T47D (cell line): Measurements from ENCODE around the gene SERPINA12.
A peak's percentile ranks its signal among the peaks of the same experiment; 100 is the strongest.

ENCODE experiments used
- DNase-seq, 2 experiments: peaks; one replicate each; pipeline versions ENCODE4 v3.0.0 to v3.0.0-alpha.2; 2011 to 2012; ENCODE audit warnings: low read depth in 1 of 2, low spot score in 1 of 2
- JUND ChIP-seq: IDR thresholded peaks from 2 replicates; pipeline ENCODE4 v1.6.1; 2012; ENCODE audit warnings: low read depth
- in situ Hi-C: cut with HindIII; loops from 2 replicates; pipeline ENCODE4 v1.10.0; 2016; ENCODE audit warnings: low sequenced_read_pairs, low pct_unique_long_range_greater_than_20kb

The SERPINA12 gene

DNA sequence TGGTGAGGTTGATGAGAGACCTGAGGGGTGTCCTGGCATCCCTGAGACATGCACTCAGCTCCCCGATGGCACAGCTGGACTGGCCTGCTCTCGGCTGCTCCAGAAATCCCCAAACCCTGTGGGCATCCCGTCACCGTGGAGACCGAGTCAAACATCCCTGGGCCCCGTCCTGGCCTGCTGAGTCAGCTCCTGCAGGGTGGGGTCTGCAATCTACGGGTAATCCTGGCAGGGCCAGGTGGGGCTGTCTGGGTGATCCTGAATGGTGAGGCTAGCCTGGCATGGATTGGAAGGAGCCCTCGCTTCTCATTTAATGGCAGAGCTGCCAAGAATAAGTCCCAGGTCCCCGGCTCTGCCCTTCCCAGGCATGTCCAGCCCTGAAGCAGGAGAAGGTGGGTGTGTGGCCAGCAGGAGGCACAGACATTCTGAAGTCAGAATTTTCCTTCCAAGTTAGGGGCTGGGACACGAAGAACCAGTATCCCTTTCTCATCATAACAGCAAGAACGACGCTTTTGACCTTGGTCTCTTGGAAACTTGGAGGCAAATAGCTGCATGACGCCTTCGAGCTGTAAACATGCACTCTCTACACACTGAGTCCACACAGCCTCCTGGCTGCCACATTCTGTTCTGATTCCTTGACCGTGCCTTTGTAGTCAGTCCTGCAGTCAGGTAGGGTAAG is 34.3 kb upstream of the SERPINA12 start:
- in situ Hi-C loops: no loop called here
- no peak for TF ChIP-seq JUND
- no peak for DNase-seq

DNA sequence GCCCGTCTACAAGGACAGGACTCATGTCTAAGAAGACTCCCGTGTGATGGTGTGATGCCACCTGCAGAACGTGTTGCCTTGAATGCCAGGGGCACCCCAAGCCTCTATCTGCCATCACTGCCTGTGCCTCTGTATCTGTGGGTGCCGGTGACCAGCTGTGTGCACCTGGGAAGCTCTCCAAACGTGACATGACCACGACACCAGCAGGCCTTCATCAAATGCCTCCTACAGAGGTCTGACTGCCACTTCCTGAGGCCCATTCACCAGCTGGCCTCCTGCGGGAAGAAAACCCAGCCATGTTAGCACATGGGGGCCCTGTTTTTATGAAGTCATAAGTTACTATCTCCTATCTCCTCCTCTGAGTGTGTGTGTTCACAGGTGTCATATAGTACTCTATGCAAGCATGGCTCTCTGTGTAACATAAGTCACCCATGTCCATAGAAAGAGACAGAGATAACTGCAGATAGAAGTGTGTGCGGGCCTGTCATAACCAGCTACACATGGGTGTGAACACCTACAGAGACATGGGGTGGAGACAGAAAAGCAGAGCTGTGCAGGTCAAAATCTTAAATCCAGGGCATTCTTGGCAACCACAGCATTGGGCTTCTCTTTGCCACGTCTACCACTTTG is 33.7 kb upstream of the SERPINA12 start:
- in situ Hi-C loops: no loop called here
- no peak for TF ChIP-seq JUND
- no peak for DNase-seq

DNA sequence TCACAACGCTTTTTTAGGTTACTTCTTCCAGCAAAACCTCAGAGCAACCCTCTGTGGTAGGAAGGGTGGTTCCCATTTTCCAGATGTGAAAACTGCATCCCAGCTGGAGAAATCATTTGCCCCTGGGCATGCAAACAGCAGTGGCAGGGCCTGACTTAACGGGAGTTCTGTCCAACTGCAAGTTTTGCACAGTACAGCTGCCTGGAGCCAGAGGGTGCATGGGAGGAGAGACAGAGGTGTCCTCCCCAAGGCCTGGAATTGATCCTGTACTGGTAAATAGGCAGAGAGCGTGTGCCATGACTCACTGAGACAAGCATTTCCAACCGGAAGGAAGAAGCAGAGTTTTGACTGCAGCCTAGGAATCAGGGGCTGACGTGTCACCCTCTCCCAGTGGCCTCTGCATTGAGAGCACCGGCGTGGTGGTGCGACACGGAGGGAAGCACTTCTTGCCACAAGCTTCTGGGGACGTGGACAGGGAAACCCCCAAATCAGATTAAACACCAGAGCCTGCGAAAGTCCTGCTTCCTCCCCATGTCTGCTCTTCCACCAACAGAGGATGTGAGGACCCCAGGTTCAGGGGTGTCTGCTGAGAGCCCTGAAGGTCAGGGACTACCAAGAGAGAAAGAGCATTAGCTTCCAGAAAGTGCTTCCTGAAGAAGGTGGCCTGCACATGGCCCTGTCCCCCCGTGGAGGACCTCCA is 33.0 kb upstream of the SERPINA12 start:
- no peak for TF ChIP-seq JUND
- DNase-seq: no peak
- in situ Hi-C loops: no loop called here

DNA sequence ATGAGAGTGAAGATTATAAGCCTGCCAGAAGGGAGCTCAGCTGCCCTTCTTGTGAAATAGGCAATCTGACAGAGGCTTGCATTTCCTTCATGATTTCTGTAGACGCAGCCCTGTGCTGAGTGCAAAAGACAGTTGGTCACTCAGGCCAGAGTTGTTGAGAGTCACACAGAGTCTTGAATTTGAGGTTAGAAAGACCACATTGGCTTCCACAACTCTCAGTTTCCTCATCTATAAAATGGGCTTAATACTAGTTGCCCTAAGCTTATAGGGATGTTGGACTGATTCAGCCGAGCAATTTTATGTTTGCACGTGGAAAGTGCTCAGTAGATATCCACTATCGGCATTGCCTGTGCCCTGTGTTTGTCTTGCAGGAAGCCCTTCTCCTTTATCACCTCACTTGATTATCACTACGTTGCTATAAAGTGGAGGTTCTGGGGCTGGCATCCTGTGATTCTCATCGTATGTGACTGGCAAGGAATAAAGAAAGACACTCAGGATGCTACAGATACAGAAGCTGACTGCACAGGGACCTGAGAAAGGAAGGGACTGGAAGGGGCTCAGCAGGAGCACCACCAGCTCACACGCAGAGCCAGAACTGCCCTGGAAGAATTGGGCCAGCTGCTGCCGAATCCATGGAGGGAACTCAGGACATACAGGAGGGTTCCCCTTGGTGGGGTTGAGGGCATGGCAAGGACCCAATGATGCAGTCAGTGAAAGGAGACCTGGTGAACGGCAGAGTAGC is 32.1 kb upstream of the SERPINA12 start:
- TF ChIP-seq JUND: no peak
- DNase-seq: no peak
- in situ Hi-C loops: no loop called here

DNA sequence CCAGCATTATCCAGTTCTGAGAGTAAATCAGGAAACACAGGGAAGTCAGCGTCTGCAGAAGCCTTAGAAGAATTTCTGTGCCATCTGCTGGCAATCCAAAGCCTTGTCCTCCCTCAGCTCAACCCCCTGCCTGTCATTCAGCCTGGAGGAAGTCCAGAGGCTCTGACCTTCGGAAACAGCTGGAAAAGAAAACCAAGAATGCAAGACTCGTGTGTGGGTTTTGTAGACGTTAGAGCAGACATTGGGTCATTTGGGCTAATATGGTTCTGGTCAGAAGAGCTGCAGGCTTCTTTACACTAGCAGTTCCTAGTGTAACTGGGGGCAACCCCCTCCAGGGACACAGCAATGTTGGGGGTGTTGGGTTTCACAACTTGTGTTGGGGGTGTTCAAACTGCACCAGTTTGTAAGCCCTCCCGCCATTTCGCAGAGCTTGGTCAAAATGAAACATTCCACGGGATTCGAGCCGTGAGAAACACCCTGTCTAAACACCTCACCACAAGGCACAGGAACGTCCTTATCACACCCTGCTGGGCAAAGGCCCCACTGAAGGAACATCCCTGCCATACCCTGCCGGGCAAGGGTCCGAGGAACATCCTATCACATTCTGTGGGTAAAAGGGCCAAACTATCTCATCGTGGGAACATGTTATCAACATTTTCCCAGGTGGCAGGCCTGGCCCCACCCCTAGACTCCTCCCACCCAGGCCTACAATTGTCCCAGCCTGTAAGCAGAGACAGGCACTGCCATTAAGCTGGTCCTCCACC is 30.9 kb upstream of the SERPINA12 start:
- no peak for TF ChIP-seq JUND
- DNase-seq: peak; percentile 47 to 73
- in situ Hi-C loops: no loop called here

DNA sequence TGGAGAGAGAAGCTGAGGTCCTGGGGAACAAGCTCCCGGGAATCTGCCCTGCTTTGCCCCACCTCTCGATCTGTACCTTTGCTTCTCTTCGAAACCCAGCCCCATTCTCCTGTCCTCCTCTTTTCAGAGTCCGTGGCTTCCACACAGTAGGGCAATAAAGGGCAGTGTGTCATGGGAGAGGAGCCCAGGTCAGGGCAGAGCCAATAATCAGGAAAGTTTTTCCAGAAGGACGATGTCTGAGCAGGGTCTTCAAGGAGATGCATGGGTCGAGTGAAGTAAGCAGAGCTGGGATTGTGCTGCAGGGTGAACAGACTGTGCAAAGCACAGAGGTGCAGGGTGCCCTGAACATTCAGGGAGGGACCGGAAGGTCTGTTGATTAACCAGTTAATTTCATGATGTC is 29.9 kb upstream of the SERPINA12 start:
- no peak for TF ChIP-seq JUND
- in situ Hi-C loops: no loop called here
- no peak for DNase-seq

DNA sequence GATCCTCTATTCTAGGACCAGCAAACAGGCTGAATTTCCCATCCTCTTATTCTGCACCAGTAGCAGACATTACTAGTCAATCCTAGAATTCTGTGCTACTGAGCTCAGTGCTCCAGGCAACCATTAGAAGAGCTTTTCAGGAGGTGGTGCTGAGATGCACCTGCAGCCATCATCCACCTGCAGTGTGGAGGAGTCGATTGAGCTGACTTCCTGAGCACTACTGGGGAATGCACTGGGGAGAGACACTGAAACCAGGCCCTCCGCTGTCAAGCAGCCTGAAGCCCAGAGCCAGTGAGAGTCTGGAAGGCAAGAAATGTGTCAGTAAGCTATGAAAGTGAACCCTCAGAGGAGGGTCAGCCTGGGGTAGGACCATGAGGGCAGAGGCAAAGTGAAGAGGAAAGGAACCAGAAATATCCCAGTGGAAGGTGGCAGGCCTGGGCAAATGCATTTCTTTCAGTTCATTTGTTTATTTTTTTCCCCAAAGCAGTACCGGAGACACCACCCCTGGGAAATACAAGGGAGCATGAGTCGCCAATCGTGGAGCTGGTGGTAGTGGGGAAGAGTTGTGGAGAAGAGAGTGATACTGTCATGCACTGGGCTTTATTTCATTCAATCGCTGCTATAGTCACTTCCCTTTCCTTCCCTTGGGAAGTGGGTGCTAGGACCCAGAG is 28.9 kb upstream of the SERPINA12 start:
- TF ChIP-seq JUND: no peak
- in situ Hi-C loops: no loop called here
- peak in 1 of 2 experiments; percentile 52 for DNase-seq

DNA sequence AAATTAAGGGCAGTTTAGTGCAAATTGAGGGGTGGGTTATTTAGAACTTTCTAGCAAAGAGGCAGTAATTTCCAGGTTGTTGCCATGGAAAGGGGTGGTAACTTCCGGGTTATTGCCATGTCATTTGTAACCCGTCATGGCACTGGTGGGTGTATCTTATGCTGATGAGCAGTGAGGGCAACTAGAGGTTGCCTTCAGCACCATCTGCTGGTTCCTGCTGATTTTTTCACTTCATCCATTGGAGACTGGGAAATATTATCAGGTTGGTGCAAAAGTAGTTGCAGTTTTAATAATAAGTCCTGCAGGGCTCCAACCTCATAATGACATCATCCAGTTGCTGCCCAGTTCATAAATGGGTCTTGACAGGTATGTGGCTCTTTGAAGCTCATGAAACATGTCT is 27.6 kb upstream of the SERPINA12 start:
- TF ChIP-seq JUND: no peak
- in situ Hi-C loops: no loop called here
- peak in 1 of 2 experiments; percentile 89 for DNase-seq

DNA sequence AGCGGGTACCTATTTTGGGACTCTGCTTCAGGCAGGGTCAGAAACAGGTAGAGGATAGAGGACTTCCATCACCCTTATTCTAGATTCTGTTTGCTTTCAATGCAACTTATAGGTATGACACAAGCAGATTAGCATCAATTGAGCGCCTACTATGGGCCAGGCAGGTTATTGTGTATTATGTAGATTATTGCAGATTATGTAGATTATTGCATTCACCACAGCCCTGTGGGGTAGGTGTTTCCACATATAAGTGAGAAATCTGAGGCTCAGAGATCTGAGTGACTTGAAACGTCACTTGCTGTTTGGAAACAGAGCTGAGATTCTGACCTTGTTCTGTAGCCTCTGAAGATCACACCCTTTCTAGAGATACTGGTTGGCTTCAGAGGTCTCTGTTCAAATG is 26.2 kb upstream of the SERPINA12 start:
- no peak for TF ChIP-seq JUND
- in situ Hi-C loops: no loop called here
- DNase-seq: no peak

DNA sequence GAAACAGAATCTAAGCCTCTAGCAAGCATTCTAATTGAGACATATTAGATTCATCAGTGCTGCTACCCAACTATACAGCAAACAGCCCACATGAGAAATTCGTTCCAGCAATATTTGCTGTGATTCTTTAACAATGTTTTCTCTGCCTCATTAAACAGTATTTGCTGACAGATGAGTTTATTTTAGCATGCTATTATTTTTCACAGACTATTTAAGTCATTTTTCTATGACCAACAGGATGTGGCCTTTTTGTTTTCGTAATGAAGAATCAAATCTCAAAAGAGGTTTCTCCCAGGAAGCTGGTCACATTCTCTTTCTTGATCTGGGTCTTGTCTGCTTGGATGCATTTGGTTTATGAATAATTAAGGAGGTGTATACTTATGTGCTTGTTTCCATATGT is 23.2 kb upstream of the SERPINA12 start:
- no peak for DNase-seq
- no peak for TF ChIP-seq JUND
- in situ Hi-C loops: no loop called here

DNA sequence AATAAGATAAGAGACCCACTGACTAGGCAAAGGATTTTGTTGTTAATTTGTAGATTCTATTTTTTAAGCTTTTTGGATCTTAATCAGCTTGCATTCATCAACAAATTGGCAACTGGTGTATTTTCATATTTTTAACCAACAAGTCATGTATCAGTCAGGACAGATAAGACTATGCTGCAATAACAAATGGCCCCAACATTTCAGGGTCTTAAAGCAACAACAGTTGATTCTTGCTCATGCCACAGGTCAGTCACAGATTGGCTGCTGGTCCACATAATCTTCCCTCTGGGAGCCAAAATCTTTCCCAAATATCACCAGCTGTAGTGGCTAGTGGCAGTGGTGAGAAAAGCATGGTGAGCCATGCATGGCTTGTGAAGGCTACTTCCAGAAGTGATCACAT is 21.9 kb upstream of the SERPINA12 start:
- in situ Hi-C loops: no loop called here
- DNase-seq: no peak
- no peak for TF ChIP-seq JUND

DNA sequence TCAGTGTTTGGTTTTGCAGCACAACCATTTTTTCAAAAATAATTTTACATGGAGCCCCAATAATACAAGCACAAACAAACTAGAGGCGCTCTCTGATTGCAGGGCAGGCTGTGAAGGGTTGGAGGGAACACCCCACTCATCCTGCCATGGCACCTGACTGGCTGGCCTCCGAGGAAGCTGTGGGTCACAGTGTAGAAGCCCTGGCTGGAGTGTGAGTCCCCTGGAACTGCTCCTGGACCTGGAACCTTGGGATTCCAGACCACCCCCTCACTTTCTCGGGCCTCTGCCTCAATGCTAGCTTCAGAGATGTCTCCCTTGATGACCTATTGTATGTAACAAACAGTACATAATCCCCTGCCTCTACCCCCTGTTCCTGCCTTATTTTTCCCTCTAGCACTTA is 14.8 kb upstream of the SERPINA12 start:
- DNase-seq: no peak
- no peak for TF ChIP-seq JUND
- in situ Hi-C loops: no loop called here
